K562 (cell line): Measurements from ENCODE around the gene KMT2A. TPM values are rescaled to one million over a fixed set of nuclear protein-coding genes. Genes with fewer than 3 reads are reported as not detected.
A peak's percentile ranks its signal among the peaks of the same experiment; 100 is the strongest.

Experiments
- ATAC-seq: fragments of 200-7000 bp; cut with Tn5 transposase; 3 replicates; pipeline ENCODE4 v1.9.1; 2020; ENCODE audit warnings: moderate library complexity
- BruUV-seq: library from RNA; stranded (reverse); fragments of 400-500 nt; replicated peaks from 2 replicates; lab custom pipeline; 2021; lab: Mats Ljungman, UMichigan
- CTCF ChIA-PET: fragments of 300-600 bp; formaldehyde crosslinking; extraction: SDS; loops from one replicate; lab custom pipeline; 2021; ENCODE audit warnings: low intra/inter-chr PET ratio; lab: Yijun Ruan, JAX
- POLR2A ChIA-PET: fragments of 300-600, 350-650 bp; sonication (Branson Sonifier 250); formaldehyde crosslinking; extraction: SDS; loops from one replicate; lab custom pipeline; 2021; ENCODE audit warnings: antibody characterized with exemption, inconsistent platforms; lab: Yijun Ruan, JAX
- DNase-seq, 4 experiments: peaks; one replicate each; pipeline versions ENCODE4 v3.0.0 to v3.0.0-alpha.2; 2011 to 2018; ENCODE audit warnings: low spot score in 3 of 4, mixed read lengths in 3 of 4; ENCODE audit errors: extremely low read depth in 1 of 4
- FAIRE-seq: peaks from 2 replicates; lab custom pipeline; 2011; peaks lifted over from hg19 to GRCh38; lab: Jason Lieb, UNC
- H2AFZ ChIP-seq: 2 replicates; pipeline ENCODE4 v1.6.0; 2011; ENCODE audit warnings: low read depth, low read length, control low read depth, inconsistent platforms
- H3K27ac ChIP-seq: fragments of 200-600 bp; 3 replicates; pipeline ENCODE4 v1.8.0; 2011; ENCODE audit warnings: low read depth, mild to moderate bottlenecking, control low read depth, inconsistent platforms, low read length, moderate library complexity, mixed read lengths; ENCODE audit errors: extremely low read depth
- H3K27me3 ChIP-seq, 2 experiments: fragments of 300-600 bp in 1 of 2; 2 replicates in 1 of 2; 3 replicates in 1 of 2; pipeline versions ENCODE4 v1.6.0 to v1.8.0; 2011; ENCODE audit warnings: inconsistent platforms in 2 of 2, low read length in 2 of 2, mild to moderate bottlenecking in 1 of 2, mixed read lengths in 1 of 2, moderate library complexity in 1 of 2; ENCODE audit not compliant: control insufficient read depth in 2 of 2, insufficient read depth in 2 of 2
- H3K36me3 ChIP-seq: fragments of 300-600 bp; 3 replicates; pipeline ENCODE4 v1.8.0; 2011; ENCODE audit warnings: mild to moderate bottlenecking, low read length, inconsistent platforms; ENCODE audit not compliant: control insufficient read depth, insufficient read depth
- H3K4me1 ChIP-seq, 2 experiments: fragments of 200-600 bp in 1 of 2; replicated peaks in 1 of 2; 2 replicates in 1 of 2; 3 replicates in 1 of 2; pipeline versions ENCODE4 v1.5.1 to v1.8.0; 2011; ENCODE audit warnings: inconsistent platforms in 2 of 2, low read length in 2 of 2, mild to moderate bottlenecking in 1 of 2, mixed read lengths in 1 of 2, moderate library complexity in 1 of 2; ENCODE audit not compliant: control insufficient read depth in 2 of 2, insufficient read depth in 2 of 2
- H3K4me2 ChIP-seq: 2 replicates; pipeline ENCODE4 v1.6.1; 2011; ENCODE audit warnings: low read length, control low read depth, inconsistent platforms, mixed read lengths; ENCODE audit not compliant: insufficient read depth
- H3K4me3 ChIP-seq: fragments of 200-600 bp; sonication (generic), shearing (Covaris generic); 2 replicates; pipeline ENCODE4 v1.5.1; 2016; ENCODE audit warnings: control low read depth, inconsistent platforms
- H3K79me2 ChIP-seq: fragments of 200-600 bp; 3 replicates; pipeline ENCODE4 v1.8.0; 2011; ENCODE audit warnings: low read length, inconsistent platforms; ENCODE audit not compliant: control insufficient read depth, insufficient read depth
- H3K9ac ChIP-seq, 2 experiments: 2 replicates each; pipeline versions ENCODE4 v1.6.0 to v1.6.1; 2011; ENCODE audit warnings: low read depth in 2 of 2, low read length in 2 of 2, control low read depth in 1 of 2, inconsistent platforms in 1 of 2, mild to moderate bottlenecking in 1 of 2, mixed read lengths in 1 of 2; ENCODE audit not compliant: insufficient read depth in 1 of 2
- H3K9me1 ChIP-seq: one replicate; pipeline ENCODE4 v1.6.0; 2011; ENCODE audit warnings: inconsistent platforms, mild to moderate bottlenecking, low read length, moderate library complexity; ENCODE audit not compliant: control insufficient read depth, insufficient read depth
- H3K9me3 ChIP-seq: replicated peaks from 2 replicates; pipeline ENCODE4 v1.5.1; 2011; ENCODE audit warnings: low read depth, low read length, inconsistent platforms; ENCODE audit not compliant: control insufficient read depth, insufficient read depth
- H4K20me1 ChIP-seq: replicated peaks from 2 replicates; pipeline ENCODE4 v1.6.1; 2011; ENCODE audit warnings: low read length, inconsistent platforms, mixed read lengths; ENCODE audit not compliant: control insufficient read depth, insufficient read depth
- C11orf30 ChIP-seq: fragments of 450-650 bp; IDR thresholded peaks from 2 replicates; pipeline ENCODE4 v1.6.1; 2016; ENCODE audit warnings: low read depth, mild to moderate bottlenecking
- CREB1 ChIP-seq, 2 experiments: sonication (generic) in 1 of 2; formaldehyde crosslinking in 1 of 2; IDR thresholded peaks; 2 replicates each; pipeline versions ENCODE4 v1.6.1 to v1.8.0; 2012 to 2022; ENCODE audit warnings: inconsistent platforms in 1 of 2, mild to moderate bottlenecking in 1 of 2, missing genetic modification reagents in 1 of 2, moderate library complexity in 1 of 2
- ELF4 ChIP-seq: fragments of 450-650 bp; formaldehyde crosslinking; IDR thresholded peaks from 2 replicates; pipeline ENCODE4 v1.4.0; 2022; ENCODE audit warnings: missing genetic modification characterization
- EP300 ChIP-seq: IDR thresholded peaks from 2 replicates; pipeline ENCODE4 v1.6.1; 2012; ENCODE audit warnings: low read length, improper control_type of control experiment
- HMG20B ChIP-seq: fragments of 250-450 bp; sonication (Bioruptor Pico); IDR thresholded peaks from 2 replicates; pipeline ENCODE4 v1.5.0; 2021; ENCODE audit warnings: mild to moderate bottlenecking
- NFIC ChIP-seq: fragments of 450-650 bp; IDR thresholded peaks from 2 replicates; pipeline ENCODE4 v1.6.1; 2017; ENCODE audit warnings: mild to moderate bottlenecking, inconsistent platforms
- TBL1XR1 ChIP-seq, 2 experiments: IDR thresholded peaks; 2 replicates each; pipeline ENCODE4 v1.6.1; 2012; ENCODE audit warnings: improper control_type of control experiment in 2 of 2, low read length in 2 of 2, mild to moderate bottlenecking in 1 of 2
- TFAM ChIP-seq: fragments of 250-450 bp; sonication (Bioruptor Pico); conservative IDR thresholded peaks from 2 replicates; pipeline ENCODE4 v1.5.0; 2021; ENCODE audit warnings: mild to moderate bottlenecking, moderate library complexity
- TRIM28 ChIP-seq: fragments of 450-650 bp; IDR thresholded peaks from 2 replicates; pipeline ENCODE4 v1.6.1; 2017
- VEZF1 ChIP-seq: fragments of 200-800 bp; sonication (Bioruptor generic); IDR thresholded peaks from 2 replicates; pipeline ENCODE4 v1.6.1; 2017; ENCODE audit warnings: missing genetic modification characterization, missing compliant biosample characterization
- ZNF766 ChIP-seq: fragments of 200-800 bp; sonication (Bioruptor generic); conservative IDR thresholded peaks from 2 replicates; pipeline ENCODE4 v1.6.1; 2016; ENCODE audit warnings: missing genetic modification characterization, missing compliant biosample characterization
- WGBS: fragments of 100-300 bp; shearing (Covaris generic); methylation state at CpG from one replicate; pipeline ENCODE4 v1.1.6; 2016; ENCODE audit warnings: low coverage, mixed read lengths; ENCODE audit not compliant: insufficient coverage; ENCODE audit errors: missing lambda C conversion rate; 5-methylcytosine and 5-hydroxymethylcytosine counted together
- in situ Hi-C: fragments of 300-500 bp; cut with MboI; formaldehyde crosslinking; loops from 4 replicates; pipeline ENCODE4 v1.15.0; 2018; ENCODE audit warnings: inconsistent platforms, mixed read lengths
- intact Hi-C: fragments of 100-400 bp; cut with micrococcal nuclease; formaldehyde crosslinking; loops from 2 replicates; pipeline ENCODE4 v1.14.2; 2022
- polyA plus RNA-seq, 8 experiments: library from polyadenylated mRNA; depleted of rRNA in 4 of 8; stranded (reverse) in 5 of 8; unstranded in 3 of 8; fragments of >200 nt; fragmentation: Nextera tagmentation in 2 of 8; fragmentation: Illumina TruSeq in 1 of 8; extraction: Ambion mirVana in 2 of 8; extraction: Trizol in 1 of 8; gene quantifications; 2 replicates each; pipeline versions ENCODE4 v1.2.1 to v1.2.3, GENCODE V29; 2011 to 2014; ENCODE audit warnings: inconsistent platforms in 1 of 8, missing spikeins in 1 of 8
- total RNA-seq, 7 experiments: library from RNA; depleted of rRNA in 6 of 7; stranded (reverse); fragments of >200 nt in 6 of 7; fragmentation: Illumina TruSeq in 2 of 7; extraction: Trizol in 2 of 7; gene quantifications; 2 replicates each; pipeline versions ENCODE4 v1.2.1 to v1.2.3, GENCODE V29; 2011 to 2021; ENCODE audit warnings: low replicate concordance in 1 of 7
- TF ChIP-seq, protein P1 (sequence below): IDR thresholded peaks from 3 replicates; pipeline ENCODE4 v1.6.1; 2011; ENCODE audit warnings: borderline replicate concordance, mild to moderate bottlenecking; ENCODE audit not compliant: insufficient read length, insufficient read depth
- TF ChIP-seq, protein P2 (sequence below): sonication (generic); formaldehyde crosslinking; IDR thresholded peaks from 2 replicates; pipeline ENCODE4 v1.8.0; 2022; ENCODE audit warnings: mild to moderate bottlenecking, missing genetic modification reagents
- TF ChIP-seq, protein P3 (sequence below): fragments of 450-650 bp; IDR thresholded peaks from 2 replicates; pipeline ENCODE4 v1.7.1; 2018; ENCODE audit warnings: mild to moderate bottlenecking, low read depth; ENCODE audit not compliant: partially characterized antibody

Gene KMT2A
- total and polyA plus RNA-seq, 9 of the 15 experiments (the other 6 are each of a cell fraction or from before 2014, with no cell fraction given): 9.6 to 59.9 (median 32.6) TPM

GRCh38 chr11:118435893-118436624 lies at the start of gene KMT2A (continued):
- peak; percentile 100 for TF ChIP-seq VEZF1 (CRISPR knock-in tag)
- 0 out of 2 replicates have a peak, but pooled peaks have one; percentile 21 for TF ChIP-seq NFIC
- peak in 1 of 2 experiments; percentile 99; a peak in 2 of 4 replicates for TF ChIP-seq TBL1XR1 (IDR thresholded peaks at IDR 0.05; ENCODE audit: low read length in 2 of 2)
- TF ChIP-seq CREB1 (IDR thresholded peaks at IDR 0.05): peak; percentile 82
- peak; percentile 87 for TF ChIP-seq CREB1 (CRISPR knock-in tag; IDR thresholded peaks at IDR 0.05)
- no peak for TF ChIP-seq TFAM
- 0 out of 2 replicates have a peak, but pooled peaks have one; percentile 7 for TF ChIP-seq EP300
- TF ChIP-seq HMG20B (CRISPR knock-in tag): no peak
- TF ChIP-seq C11orf30: no peak

DNA sequence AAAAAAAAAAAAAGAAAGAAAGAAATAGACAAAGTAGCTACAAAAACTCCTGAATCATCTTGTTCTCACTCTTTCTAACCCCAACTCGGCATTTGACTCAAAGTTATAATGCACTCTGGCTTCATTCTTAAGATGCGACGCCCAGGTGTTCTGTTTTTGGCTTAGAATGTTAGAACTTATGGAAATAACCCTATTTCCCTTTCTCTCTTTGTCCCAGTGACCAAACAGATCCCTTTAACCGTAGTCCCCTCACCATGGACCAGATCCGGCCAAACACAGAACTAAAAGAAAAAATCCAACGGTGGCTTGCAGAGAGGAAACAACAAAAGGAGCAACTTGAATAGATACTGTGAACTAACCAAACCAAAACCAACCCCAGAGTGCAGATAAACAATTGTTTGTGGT lies 40.2 kb upstream of the KMT2A start:
- no peak overlapping the region for H3K9ac ChIP-seq
- ChIA-PET POLR2A (no interaction called here), CTCF (no interaction called here)
- H2AFZ ChIP-seq: no peak overlapping the region
- no peak overlapping the region for H3K4me3 ChIP-seq
- in situ Hi-C loops (no loop called here), intact Hi-C loops (no loop called here)
- FAIRE-seq (no peak), DNase-seq (no peak), ATAC-seq (no peak)
- H3K36me3 ChIP-seq: peaks cover 56% of the 10 kb centered on the region
- no peaks in the 10 kb centered on the region for H3K27me3 ChIP-seq
- no peak overlapping the region for H3K4me2 ChIP-seq
- no peak overlapping the region for H3K27ac ChIP-seq
- H4K20me1 ChIP-seq: no peaks in the 10 kb centered on the region
- no TSS peak for BruUV-seq
- WGBS: 82% methylated on average over 6 of the region's 6 CpGs
- peaks cover 9% of the 10 kb centered on the region; the same call in 2 of the 3 replicates for H3K79me2 ChIP-seq
- H3K9me1 ChIP-seq: no peaks in the 10 kb centered on the region
- H3K9me3 ChIP-seq: no peaks in the 10 kb centered on the region
- peaks cover 3 to 15% of the 10 kb centered on the region in 2 experiments; a peak in 2 of 5 replicates for H3K4me1 ChIP-seq
- TF ChIP-seq, protein P1, sequence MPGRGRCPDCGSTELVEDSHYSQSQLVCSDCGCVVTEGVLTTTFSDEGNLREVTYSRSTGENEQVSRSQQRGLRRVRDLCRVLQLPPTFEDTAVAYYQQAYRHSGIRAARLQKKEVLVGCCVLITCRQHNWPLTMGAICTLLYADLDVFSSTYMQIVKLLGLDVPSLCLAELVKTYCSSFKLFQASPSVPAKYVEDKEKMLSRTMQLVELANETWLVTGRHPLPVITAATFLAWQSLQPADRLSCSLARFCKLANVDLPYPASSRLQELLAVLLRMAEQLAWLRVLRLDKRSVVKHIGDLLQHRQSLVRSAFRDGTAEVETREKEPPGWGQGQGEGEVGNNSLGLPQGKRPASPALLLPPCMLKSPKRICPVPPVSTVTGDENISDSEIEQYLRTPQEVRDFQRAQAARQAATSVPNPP: no peak
- TF ChIP-seq, protein P2, sequence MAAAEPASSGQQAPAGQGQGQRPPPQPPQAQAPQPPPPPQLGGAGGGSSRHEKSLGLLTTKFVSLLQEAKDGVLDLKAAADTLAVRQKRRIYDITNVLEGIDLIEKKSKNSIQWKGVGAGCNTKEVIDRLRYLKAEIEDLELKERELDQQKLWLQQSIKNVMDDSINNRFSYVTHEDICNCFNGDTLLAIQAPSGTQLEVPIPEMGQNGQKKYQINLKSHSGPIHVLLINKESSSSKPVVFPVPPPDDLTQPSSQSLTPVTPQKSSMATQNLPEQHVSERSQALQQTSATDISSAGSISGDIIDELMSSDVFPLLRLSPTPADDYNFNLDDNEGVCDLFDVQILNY (CRISPR knock-in tag): no peak
- TF ChIP-seq, protein P3, sequence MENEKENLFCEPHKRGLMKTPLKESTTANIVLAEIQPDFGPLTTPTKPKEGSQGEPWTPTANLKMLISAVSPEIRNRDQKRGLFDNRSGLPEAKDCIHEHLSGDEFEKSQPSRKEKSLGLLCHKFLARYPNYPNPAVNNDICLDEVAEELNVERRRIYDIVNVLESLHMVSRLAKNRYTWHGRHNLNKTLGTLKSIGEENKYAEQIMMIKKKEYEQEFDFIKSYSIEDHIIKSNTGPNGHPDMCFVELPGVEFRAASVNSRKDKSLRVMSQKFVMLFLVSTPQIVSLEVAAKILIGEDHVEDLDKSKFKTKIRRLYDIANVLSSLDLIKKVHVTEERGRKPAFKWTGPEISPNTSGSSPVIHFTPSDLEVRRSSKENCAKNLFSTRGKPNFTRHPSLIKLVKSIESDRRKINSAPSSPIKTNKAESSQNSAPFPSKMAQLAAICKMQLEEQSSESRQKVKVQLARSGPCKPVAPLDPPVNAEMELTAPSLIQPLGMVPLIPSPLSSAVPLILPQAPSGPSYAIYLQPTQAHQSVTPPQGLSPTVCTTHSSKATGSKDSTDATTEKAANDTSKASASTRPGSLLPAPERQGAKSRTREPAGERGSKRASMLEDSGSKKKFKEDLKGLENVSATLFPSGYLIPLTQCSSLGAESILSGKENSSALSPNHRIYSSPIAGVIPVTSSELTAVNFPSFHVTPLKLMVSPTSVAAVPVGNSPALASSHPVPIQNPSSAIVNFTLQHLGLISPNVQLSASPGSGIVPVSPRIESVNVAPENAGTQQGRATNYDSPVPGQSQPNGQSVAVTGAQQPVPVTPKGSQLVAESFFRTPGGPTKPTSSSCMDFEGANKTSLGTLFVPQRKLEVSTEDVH: no peak
- TF ChIP-seq TRIM28 (no peak), ELF4 (CRISPR knock-in tag) (no peak), ZNF766 (no peak)
